DND-41 (cell line): ENCODE data around the gene FRS2.

Experiments
- ATAC-seq: fragments of 200-7000 bp; cut with Tn5 transposase; 3 replicates; pipeline ENCODE4 v1.9.1; 2021; ENCODE audit warnings: low read depth; ENCODE audit not compliant: insufficient read depth
- DNase-seq: peaks from one replicate; pipeline ENCODE4 v3.0.0-alpha.2; 2020
- H2AFZ ChIP-seq: 2 replicates; pipeline ENCODE4 v1.6.0; 2012; ENCODE audit warnings: low read depth, low read length
- H3K27ac ChIP-seq: 2 replicates; pipeline ENCODE4 v1.5.1; 2012; ENCODE audit warnings: low read length, inconsistent platforms
- H3K27me3 ChIP-seq: fragments of 200-600 bp; sonication (generic); 2 replicates; pipeline ENCODE4 v1.6.0; 2012; ENCODE audit warnings: low read length, mild to moderate bottlenecking, inconsistent platforms; ENCODE audit not compliant: insufficient read depth, poor library complexity
- H3K36me3 ChIP-seq: 2 replicates; pipeline ENCODE4 v1.5.1; 2012; ENCODE audit warnings: low read length, inconsistent platforms; ENCODE audit not compliant: insufficient read depth
- H3K4me1 ChIP-seq: 2 replicates; pipeline ENCODE4 v1.5.1; 2012; ENCODE audit warnings: mild to moderate bottlenecking, low read length; ENCODE audit not compliant: insufficient read depth
- H3K4me2 ChIP-seq: 2 replicates; pipeline ENCODE4 v1.6.0; 2012; ENCODE audit warnings: mild to moderate bottlenecking, moderate library complexity, low read length, inconsistent platforms; ENCODE audit not compliant: insufficient read depth
- H3K4me3 ChIP-seq, 2 experiments: fragments of 200-600 bp in 1 of 2; shearing (Covaris generic) in 1 of 2; 2 replicates each; pipeline ENCODE4 v1.5.1; 2012 to 2016; ENCODE audit warnings: inconsistent platforms in 2 of 2, low read length in 2 of 2, mild to moderate bottlenecking in 2 of 2, low read depth in 1 of 2, moderate library complexity in 1 of 2
- H3K79me2 ChIP-seq: 2 replicates; pipeline ENCODE4 v1.6.0; 2012; ENCODE audit warnings: low read length, inconsistent platforms; ENCODE audit not compliant: insufficient read depth
- H3K9ac ChIP-seq: 2 replicates; pipeline ENCODE4 v1.6.0; 2012; ENCODE audit warnings: low read depth, mild to moderate bottlenecking, inconsistent platforms, low read length, moderate library complexity
- H3K9me3 ChIP-seq: 2 replicates; pipeline ENCODE4 v1.5.1; 2012; ENCODE audit warnings: low read length, moderate library complexity, mild to moderate bottlenecking, inconsistent platforms; ENCODE audit not compliant: insufficient read depth, severe bottlenecking
- H4K20me1 ChIP-seq: 2 replicates; pipeline ENCODE4 v1.6.0; 2012; ENCODE audit warnings: low read length; ENCODE audit not compliant: insufficient read depth
- EZH2 ChIP-seq: IDR thresholded peaks from 3 replicates; pipeline ENCODE4 v1.6.1; 2012; ENCODE audit warnings: borderline replicate concordance, low read depth, mild to moderate bottlenecking, moderate library complexity, low read length, inconsistent platforms; ENCODE audit not compliant: severe bottlenecking
- TF ChIP-seq, protein P1 (sequence below): IDR thresholded peaks from 2 replicates; pipeline ENCODE4 v1.5.1; 2012; ENCODE audit warnings: borderline replicate concordance, low read length, moderate library complexity, mild to moderate bottlenecking; ENCODE audit not compliant: poor library complexity, severe bottlenecking; ENCODE audit errors: extremely low read depth

The FRS2 gene

DNA sequence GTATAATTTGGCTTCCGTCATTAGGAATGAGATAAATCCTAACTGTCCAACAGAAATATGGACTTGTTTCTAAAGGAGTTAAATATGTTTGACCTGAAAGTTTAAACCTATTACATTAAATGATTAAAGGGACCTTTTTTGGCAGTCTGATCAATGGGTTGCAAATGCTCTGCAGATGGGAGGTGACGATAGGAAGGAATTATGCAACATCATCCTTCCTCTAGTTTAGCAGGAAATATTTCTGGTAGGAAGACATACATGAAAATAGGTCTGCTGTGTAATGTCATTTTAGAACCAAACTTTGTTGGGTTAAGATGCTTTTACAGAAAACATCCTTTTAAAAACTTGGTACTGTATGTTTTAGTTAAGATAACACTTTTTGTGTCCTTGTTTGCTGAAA, 137.9 kb downstream of the FRS2 start:
- Histone ChIP-seq H3K9me3 (no peaks in the 10 kb centered on the region), H3K9ac (no peak overlapping the region), H4K20me1 (no peaks in the 10 kb centered on the region; the same call in 1 of the 2 replicates), H3K27me3 (peaks cover 3% of the 10 kb centered on the region), H3K4me1 (no peaks in the 10 kb centered on the region), H3K27ac (no peak overlapping the region), H3K79me2 (no peaks in the 10 kb centered on the region), H2AFZ (no peak overlapping the region), H3K4me2 (no peak overlapping the region), H3K36me3 (peaks cover 4% of the 10 kb centered on the region; the same call in 1 of the 2 replicates), H3K4me3 (no peak overlapping the region)
- ATAC-seq, result no peak
- TF ChIP-seq, protein P1, sequence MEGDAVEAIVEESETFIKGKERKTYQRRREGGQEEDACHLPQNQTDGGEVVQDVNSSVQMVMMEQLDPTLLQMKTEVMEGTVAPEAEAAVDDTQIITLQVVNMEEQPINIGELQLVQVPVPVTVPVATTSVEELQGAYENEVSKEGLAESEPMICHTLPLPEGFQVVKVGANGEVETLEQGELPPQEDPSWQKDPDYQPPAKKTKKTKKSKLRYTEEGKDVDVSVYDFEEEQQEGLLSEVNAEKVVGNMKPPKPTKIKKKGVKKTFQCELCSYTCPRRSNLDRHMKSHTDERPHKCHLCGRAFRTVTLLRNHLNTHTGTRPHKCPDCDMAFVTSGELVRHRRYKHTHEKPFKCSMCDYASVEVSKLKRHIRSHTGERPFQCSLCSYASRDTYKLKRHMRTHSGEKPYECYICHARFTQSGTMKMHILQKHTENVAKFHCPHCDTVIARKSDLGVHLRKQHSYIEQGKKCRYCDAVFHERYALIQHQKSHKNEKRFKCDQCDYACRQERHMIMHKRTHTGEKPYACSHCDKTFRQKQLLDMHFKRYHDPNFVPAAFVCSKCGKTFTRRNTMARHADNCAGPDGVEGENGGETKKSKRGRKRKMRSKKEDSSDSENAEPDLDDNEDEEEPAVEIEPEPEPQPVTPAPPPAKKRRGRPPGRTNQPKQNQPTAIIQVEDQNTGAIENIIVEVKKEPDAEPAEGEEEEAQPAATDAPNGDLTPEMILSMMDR, result no peak
- no peak for TF ChIP-seq EZH2
- DNase-seq, result no peak

DNA sequence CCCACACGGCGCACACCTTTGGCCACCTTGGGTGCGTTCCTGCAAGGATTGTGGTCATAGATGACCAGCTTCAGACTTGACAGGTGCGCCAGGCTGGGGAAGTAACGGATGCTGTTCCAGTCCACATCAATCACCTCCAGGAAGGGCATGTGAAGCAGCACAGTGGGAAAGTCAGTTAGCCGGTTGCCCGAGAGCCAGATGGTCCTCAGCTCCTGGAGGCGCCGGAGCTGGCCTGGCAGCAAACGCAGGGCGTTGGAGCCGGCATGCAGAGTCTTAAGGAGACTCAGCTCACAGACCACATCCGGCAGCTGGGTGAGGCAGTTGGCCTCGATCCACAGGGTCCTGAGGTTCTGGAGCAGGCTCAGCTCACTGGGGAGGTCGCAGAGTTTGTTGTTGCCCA, 139.9 kb downstream of the FRS2 start:
- H3K9ac ChIP-seq, result no peak overlapping the region
- H3K27ac ChIP-seq, result no peak overlapping the region
- no peaks in the 10 kb centered on the region for H3K36me3 ChIP-seq
- peaks cover 3% of the 10 kb centered on the region for H3K27me3 ChIP-seq
- no peaks in the 10 kb centered on the region for H3K9me3 ChIP-seq
- no peaks in the 10 kb centered on the region for H4K20me1 ChIP-seq
- no peak overlapping the region for H3K4me2 ChIP-seq
- no peak overlapping the region for H3K4me3 ChIP-seq
- H3K79me2 ChIP-seq, result no peaks in the 10 kb centered on the region
- H2AFZ ChIP-seq, result no peak overlapping the region
- no peaks in the 10 kb centered on the region for H3K4me1 ChIP-seq
- ATAC-seq (no peak), DNase-seq (no peak)
- no peak for TF ChIP-seq EZH2
- TF ChIP-seq, protein P1, result no peak

DNA sequence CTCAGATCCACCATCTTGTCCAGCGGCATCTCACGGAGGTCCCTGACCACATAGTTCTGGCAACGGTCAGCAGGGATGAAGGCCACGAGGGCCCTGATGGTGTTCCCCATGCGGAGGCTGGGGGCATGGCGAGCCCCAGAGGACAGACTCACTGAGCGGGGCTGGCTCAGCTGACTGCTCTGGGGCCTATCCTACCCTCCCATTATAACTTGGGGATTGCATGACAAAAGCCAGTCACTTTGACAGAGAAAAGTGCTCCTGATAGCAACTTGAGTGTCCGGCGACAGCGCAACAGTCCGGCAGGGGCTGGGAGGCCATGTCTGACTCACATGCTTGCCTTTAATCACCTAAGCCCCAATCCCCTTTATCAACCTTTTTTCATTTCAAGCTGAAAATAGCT, 140.5 kb downstream of the FRS2 start, which contains the start of gene LRRC10:
Gene LRRC10 (minus strand): TSS at position 179 of the 400 bp plus-strand sequence. CDS start 69 bp downstream, at position 110.
- no peak within 1 kb of the TSS for H3K4me2 ChIP-seq
- H3K4me3 ChIP-seq, result no peak within 1 kb of the TSS
- ATAC-seq, result no peak
- no peak within 1 kb of the TSS for H2AFZ ChIP-seq
- H3K9me3 ChIP-seq, result no peaks in the 10 kb centered on the region
- no peak within 1 kb of the TSS for H3K27ac ChIP-seq
- H3K27me3 ChIP-seq, result peaks cover 3% of the 10 kb centered on the region
- no peaks in the 10 kb centered on the region for H3K4me1 ChIP-seq
- H3K79me2 ChIP-seq, result no peaks in the 10 kb centered on the region
- no peaks in the 10 kb centered on the region for H4K20me1 ChIP-seq
- no peak for TF ChIP-seq EZH2
- no peak for DNase-seq
- no peak within 1 kb of the TSS for H3K9ac ChIP-seq
- no peaks in the 10 kb centered on the region for H3K36me3 ChIP-seq

DNA sequence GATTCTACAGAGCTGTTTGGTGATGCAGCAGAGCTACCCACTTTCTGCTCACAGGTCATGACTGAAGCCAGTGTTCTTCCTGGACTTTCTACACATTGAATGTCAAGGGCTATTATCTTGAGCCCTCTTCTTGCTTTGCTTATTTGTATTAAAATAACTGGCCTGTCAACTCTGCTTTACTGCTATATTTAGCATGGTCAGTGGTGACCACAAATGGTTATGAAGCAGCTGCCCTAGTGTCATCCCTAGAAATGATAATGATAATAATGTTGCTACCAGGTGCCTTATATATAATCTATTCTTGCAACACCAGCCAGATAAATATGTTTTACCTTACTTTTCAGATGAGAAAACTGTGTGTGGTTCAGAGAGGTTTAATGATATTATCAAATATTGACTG, 143.2 kb downstream of the FRS2 start:
- Histone ChIP-seq H3K27ac (no peak overlapping the region), H4K20me1 (no peaks in the 10 kb centered on the region), H3K4me3 (no peak overlapping the region), H3K79me2 (no peaks in the 10 kb centered on the region), H3K9me3 (no peaks in the 10 kb centered on the region), H3K4me2 (no peak overlapping the region), H3K9ac (no peak overlapping the region), H3K4me1 (no peaks in the 10 kb centered on the region), H2AFZ (no peak overlapping the region), H3K36me3 (no peaks in the 10 kb centered on the region), H3K27me3 (peaks cover 3% of the 10 kb centered on the region)
- no peak for ATAC-seq
- TF ChIP-seq, protein P1, result no peak
- TF ChIP-seq EZH2, result no peak
- no peak for DNase-seq
